HG03103 (cell line): ENCODE results near the gene ARL6IP4.
A peak's percentile ranks its signal among the peaks of the same experiment; 100 is the strongest.

ENCODE experiments used
- ATAC-seq: cut with Tn5 transposase; IDR thresholded peaks from one replicate; pipeline ENCODE4 v1.9.1; 2021; ENCODE audit warnings: low read depth; ENCODE audit not compliant: unreplicated experiment

The ARL6IP4 gene

DNA sequence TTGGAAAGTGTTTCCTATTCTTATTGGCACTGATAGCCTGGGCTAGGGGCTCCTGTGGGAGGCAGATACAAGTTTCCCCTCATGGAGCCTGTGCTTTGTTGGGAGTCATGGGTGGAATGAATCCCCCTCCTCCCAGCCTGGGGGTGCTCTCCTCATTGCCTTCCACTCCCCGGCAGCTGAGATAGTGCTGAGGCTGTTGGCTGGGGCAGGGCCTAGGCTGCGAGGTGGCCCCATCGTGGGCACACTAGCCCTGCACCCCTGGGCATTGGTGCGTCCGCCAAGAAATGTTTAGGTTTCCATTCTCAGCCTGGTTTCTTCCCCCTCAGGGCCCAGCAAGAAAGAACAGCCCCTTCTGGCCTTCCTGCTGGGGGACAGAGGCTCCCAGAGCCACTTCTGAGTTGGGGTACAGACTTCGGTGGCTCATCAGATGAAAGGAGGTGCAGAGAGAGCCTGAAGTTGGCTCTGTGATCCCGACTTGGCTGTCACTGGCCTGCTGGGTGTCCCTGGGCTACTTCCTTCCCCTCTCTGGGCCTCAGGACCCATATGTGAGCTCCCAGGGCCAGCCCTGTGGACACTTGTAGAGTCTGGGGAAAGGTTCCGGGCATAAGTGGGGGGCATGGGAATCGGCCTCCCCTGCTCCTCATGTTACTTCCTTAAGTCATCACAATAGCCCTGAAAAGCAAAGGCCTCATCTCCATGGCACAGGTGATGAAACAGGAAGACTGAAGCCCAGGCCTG is 2.7 kb upstream of the ARL6IP4 start:
- ATAC-seq: no peak

DNA sequence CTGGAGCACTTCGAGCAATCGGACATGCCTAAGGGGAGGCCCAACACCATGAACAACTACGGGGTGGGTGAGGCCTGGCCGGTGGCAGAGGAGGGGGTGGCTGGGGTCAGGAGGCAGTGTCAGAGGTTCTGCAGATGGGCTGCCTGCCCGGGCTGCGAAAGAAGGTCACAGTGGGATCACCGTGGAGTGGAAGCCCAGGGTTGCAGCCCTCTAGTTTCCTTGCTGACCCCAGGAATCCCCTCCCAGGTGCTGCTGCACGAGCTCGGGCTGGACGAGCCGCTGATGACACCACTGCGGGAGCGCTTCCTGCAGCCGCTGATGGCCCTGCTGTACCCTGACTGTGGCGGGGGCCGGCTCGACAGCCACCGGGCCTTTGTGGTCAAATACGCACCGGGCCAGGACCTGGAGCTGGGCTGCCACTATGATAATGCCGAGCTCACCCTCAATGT is 1.9 kb upstream of the ARL6IP4 start:
- no peak for ATAC-seq

- no peak for ATAC-seq
Measured at GRCh38 chr12:122979001-122979907, 1.2 kb upstream of the ARL6IP4 start.

DNA sequence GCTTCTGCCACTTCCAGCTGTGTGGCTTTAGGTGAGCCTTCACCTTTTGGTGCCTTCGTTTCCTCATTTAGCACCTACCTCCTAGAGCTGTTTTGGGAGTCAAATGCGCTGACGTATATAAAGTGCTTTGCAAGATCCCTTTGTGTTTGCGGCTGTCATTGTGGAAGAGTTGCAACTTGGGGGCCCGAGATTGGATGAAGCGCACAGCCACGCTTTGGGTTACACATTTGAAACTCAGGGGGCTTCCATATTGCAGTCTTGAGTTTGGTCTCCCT is 636 bp upstream of the ARL6IP4 start:
- ATAC-seq: no peak

- peak; percentile 5 for ATAC-seq
Measured at GRCh38 chr12:122981036-122981471, 573 bp downstream of the ARL6IP4 start.

- ATAC-seq: no peak
Measured at GRCh38 chr12:122981587-122982476, 1.4 kb downstream of the ARL6IP4 start.

- no peak for ATAC-seq
Measured at GRCh38 chr12:122982477-122982815, 2.0 kb downstream of the ARL6IP4 start.

DNA sequence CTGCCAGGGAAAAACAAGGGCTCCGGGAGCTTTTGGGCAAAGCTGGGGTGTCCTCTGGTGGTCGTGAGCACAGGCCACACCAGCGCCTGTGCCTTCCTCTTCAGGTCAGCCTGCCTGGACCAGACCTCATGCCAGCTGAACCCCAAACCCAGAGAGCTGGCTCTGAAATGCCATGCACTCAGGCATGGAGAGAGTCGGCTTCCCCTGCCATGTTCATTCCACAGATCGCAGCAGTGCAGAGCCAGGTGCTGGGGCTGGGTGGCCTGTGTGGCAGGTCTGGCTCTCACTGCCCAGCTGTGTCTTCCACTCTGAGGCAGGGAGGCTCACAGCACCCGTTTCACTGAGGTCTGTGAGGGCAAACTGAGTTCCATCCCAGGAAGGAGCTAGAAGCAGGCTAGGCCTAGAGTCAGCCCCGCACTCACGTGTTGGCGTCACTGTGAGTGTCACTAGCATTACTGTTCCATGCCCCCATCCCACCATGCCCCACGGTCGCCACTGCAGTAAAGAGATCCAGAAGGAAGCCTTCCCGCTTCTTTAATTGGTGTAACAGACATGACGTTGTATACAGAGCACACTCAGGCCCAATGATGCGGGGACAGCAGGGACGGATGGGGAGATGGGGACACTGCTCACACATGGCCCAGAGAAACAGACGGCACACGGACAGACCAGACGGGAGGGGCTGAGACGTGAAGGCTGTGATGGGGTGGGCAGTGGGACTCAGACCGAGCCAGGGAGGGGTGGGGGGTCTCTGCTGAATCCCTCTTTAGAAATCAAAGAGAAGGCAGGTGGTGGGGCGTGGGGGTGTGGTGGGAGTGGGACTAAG is 2.7 kb downstream of the ARL6IP4 start:
- ATAC-seq: no peak

GRCh38 chr12:122983789-122984515 is 3.5 kb downstream of the ARL6IP4 start:
- no peak for ATAC-seq

DNA sequence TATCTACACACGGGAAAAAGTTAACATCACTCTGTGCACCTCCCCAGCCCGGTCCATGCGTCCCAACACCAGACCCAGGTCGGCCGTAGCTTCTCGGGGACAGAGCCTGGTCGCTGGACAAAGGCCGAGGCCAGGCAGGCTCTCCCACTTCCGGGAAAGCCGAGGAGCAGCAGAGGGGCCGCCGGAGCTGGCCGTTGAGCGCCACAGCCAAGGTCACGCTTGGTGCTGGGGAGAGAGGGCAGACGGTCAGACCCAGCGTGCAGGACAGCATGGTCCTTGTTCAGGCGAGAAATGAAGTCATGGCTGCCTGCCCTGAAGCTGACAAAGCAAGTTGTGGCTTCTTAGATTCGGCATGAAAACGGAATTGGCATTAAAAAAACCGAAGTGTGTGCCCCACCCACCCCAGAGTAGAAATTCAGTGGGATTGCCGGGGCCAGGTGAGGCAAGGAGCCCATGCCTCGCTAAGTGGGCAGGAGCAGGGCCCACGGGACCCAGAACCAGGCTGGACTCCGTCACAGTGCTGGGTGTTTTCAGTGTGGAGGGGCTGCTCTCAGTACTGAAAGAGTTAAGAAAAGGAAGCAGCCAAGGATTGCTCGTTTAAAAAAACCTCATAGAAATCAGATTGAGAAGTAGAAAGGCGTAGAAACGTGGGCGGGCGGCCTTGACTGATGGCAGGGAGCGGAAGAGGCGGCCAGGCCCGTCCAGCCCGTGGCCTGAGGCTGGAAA is 4.3 kb downstream of the ARL6IP4 start:
- no peak for ATAC-seq

DNA sequence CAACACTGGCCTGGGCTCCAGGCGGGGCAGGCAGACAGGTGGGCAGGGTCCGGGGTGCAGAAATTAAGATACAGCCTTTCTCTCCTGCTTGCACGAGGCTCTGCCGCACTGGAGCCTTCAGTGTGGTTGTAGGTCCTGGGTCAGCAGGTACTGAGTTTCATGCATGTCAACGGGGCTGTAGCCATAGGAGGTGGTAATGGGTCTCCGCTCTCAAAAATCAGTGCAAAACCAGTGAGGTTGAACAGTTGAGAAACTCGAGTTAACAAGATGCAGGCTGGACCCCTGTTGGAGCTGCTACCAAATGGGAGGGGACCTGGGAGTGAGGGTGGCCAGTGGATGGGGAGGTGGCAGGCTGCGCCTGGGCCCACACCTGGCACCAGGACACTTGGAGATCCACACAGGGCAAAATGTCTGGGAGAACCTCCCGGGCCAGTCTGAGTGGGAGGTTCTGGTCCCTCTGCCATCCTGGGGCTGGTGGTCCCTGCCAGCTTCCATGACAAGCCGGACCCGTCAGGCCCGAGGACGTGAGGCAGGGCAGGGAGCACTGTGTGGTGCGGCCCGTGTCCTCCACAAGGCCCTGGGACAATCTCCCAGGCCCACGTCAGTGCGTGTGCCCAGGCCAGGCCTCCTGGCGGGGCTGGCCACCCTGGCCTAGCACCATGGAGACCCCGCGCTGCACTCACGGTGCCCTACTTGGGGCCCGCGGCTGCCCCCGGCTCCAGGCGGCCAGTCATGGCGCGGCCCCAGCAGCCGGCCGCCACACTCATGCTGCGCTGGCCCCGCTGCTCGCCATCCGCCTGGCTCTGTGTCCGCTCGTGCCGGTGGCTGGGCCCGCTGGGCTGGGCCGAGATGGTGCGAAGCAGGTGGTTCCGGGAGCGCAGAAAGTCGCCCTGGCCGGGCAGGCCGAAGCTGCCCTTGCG is 5.1 kb downstream of the ARL6IP4 start:
- no peak for ATAC-seq

DNA sequence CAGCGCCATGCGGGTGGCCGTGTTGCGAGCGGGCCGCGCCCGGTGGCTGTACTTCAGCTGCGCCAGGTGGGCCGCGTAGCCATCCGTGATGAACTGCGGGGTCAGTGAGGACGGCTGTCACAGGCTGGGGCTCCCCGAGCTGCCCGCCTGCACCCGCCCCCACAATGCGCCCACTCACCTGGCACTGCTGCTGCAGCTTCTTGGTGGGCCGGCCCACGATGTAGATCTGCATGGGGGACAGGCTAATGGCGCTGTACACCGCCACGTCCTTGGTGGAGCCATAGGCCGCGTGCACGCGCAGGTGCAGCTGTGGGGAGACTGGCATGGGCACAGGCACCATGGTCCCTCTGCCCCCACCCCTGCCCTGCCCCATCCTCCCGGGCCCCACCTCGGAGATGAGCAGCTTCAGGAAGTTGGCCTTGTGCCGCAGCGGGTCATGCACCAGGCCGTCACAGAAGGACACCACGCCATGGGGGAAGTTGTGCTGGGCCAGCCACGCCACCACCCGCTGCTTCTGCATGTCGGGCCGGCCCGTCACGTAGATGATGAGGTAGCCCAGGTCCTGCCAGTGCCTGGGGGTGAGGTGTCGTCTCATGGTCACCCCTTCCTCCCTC is 5.9 kb downstream of the ARL6IP4 start:
- no peak for ATAC-seq

DNA sequence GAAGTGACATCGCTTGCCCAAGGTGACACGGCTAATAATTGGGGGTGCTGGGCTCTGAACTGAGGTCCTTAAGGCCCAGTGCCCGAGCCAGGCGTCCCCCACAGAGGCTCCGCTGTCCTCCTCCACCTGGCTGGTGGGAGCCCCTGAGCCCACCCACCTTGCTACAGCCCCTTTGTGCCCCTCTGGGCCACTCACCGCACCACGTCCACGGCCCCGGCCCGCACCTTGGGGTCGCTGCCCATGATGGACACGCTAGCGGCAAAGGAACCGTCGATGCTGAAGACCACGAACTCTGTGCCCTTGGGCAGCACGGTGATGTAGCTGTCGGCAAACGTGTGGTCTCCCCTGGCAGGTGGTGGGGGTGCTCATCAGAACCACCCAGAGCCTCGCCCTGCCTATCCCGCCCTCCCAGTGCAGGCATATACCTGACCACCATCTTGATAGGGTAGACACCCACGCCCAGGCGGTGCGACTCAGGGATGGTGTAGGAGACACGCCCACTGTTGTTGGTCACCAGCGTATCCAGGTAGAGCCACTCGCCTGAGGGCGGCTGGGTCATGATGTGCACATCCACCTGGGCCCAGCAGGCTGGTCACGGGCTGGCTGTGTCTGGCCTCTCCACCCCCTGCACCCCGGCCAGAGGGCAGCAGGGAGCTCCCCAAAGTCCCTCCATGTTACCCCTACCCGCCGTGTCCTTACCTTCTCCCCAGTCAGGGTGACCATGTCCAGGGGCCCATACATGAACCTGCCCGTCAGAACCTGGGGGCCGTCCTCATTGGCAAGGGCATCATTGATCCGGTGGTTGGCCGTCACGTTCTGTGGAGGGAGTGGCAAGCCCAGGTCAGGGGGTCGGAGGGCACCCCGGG is 6.8 kb downstream of the ARL6IP4 start:
- no peak for ATAC-seq

DNA sequence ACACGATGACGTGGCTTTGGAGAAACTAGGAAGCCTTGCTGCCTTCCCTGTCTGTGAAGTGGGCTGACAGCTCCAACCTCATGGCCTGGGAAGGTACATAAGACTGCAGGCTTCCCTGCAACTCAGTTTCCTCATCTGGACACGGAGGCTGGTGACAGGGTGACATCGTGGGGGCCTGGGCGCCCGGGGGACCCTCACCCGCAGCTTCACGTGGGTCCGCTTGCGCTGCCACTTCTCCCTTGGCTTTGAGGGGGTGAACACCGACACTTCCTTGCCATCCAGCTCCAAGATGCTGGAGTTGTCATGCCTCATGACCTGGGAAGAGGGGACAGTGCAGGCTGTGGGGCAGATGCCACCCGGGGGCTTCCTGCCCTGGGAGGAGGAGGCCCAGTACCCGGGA is 7.6 kb downstream of the ARL6IP4 start:
- ATAC-seq: no peak

- ATAC-seq: no peak
Measured at GRCh38 chr12:122988612-122989212, 8.2 kb downstream of the ARL6IP4 start.

- no peak for ATAC-seq
Measured at GRCh38 chr12:122989225-122989839, 8.9 kb downstream of the ARL6IP4 start.
